Activated CD4-positive, alpha-beta memory T cell treated with anti-CD3 and anti-CD28 coated beads for 36 hours (primary cell): ENCODE data around the gene MGA. TPM values are rescaled to one million over a fixed set of nuclear protein-coding genes. Genes with fewer than 3 reads are reported as not detected.

Experiments
- CTCF ChIA-PET: fragments of 350-600 bp; sonication (Branson Sonifier 250); formaldehyde crosslinking; loops from one replicate; lab custom pipeline; 2021; ENCODE audit warnings: antibody characterized with exemption, inconsistent platforms; lab: Charles Lee
- POLR2A ChIA-PET: fragments of 350-600 bp; sonication (Branson Sonifier 250); formaldehyde crosslinking; loops from one replicate; lab custom pipeline; 2021; ENCODE audit warnings: antibody characterized with exemption; lab: Charles Lee
- DNase-seq: peaks from one replicate; pipeline ENCODE4 v3.0.0-alpha.2; 2020
- H3K27ac Mint-ChIP-seq: one replicate; pipeline ENCODE4 v1.8.0; 2021; ENCODE audit warnings: mixed read lengths
- H3K27me3 Mint-ChIP-seq: one replicate; pipeline ENCODE4 v1.8.0; 2021; ENCODE audit warnings: mixed read lengths
- H3K36me3 Mint-ChIP-seq: one replicate; pipeline ENCODE4 v1.8.0; 2021; ENCODE audit warnings: mixed read lengths
- H3K4me1 Mint-ChIP-seq: one replicate; pipeline ENCODE4 v1.8.0; 2021; ENCODE audit warnings: low read depth, mixed read lengths
- H3K4me3 Mint-ChIP-seq: one replicate; pipeline ENCODE4 v1.8.0; 2021; ENCODE audit warnings: mild to moderate bottlenecking, mixed read lengths
- H3K9me3 Mint-ChIP-seq: one replicate; pipeline ENCODE4 v1.8.0; 2021; ENCODE audit warnings: mixed read lengths
- intact Hi-C: fragments of 100-400 bp; cut with micrococcal nuclease; formaldehyde crosslinking; loops from one replicate; pipeline ENCODE4 v1.15.1; 2023
- total RNA-seq, 2 experiments: library from RNA; stranded (reverse); gene quantifications; one replicate each; pipeline ENCODE4 v1.2.3, GENCODE V29; 2021

Gene MGA
- total RNA-seq, 2 experiments from 2014 or later, result 29.6 to 31.4 TPM

GRCh38 chr15:41798607-41799487 is 138.6 kb downstream of the MGA start:
- CTCF ChIA-PET, result interaction anchor here (0.7 kb wide), 1 partner anchor 26 kb away, joined by 3 read pairs; no protein-coding TSS in a partner anchor

GRCh38 chr15:41799488-41799805 is 139.2 kb downstream of the MGA start:
- no peak overlapping the region for H3K4me3 Mint-ChIP-seq
- peaks cover 3% of the 10 kb centered on the region for H3K36me3 Mint-ChIP-seq
- H3K4me1 Mint-ChIP-seq, result peaks cover 11% of the 10 kb centered on the region
- CTCF ChIA-PET, result interaction anchor here (0.7 kb wide), 2 partner anchors 27 to 383 kb away, joined by 3 to 4 read pairs; no protein-coding TSS in a partner anchor
- H3K27me3 Mint-ChIP-seq, result no peaks in the 10 kb centered on the region
- H3K9me3 Mint-ChIP-seq, result no peaks in the 10 kb centered on the region
- POLR2A ChIA-PET, result no interaction called here
- no peak for DNase-seq
- no peak overlapping the region for H3K27ac Mint-ChIP-seq
- intact Hi-C loops, result no loop called here

More at GRCh38 chr15:41798607-41799487, 138.6 kb downstream of the MGA start:
- Mint-ChIP-seq H3K27ac (no peak overlapping the region), H3K36me3 (peaks cover 3% of the 10 kb centered on the region), H3K9me3 (no peaks in the 10 kb centered on the region), H3K27me3 (no peaks in the 10 kb centered on the region), H3K4me3 (no peak overlapping the region), H3K4me1 (peaks cover 11% of the 10 kb centered on the region)
- intact Hi-C loops, result no loop called here
- POLR2A ChIA-PET, result no interaction called here
- no peak for DNase-seq

DNA sequence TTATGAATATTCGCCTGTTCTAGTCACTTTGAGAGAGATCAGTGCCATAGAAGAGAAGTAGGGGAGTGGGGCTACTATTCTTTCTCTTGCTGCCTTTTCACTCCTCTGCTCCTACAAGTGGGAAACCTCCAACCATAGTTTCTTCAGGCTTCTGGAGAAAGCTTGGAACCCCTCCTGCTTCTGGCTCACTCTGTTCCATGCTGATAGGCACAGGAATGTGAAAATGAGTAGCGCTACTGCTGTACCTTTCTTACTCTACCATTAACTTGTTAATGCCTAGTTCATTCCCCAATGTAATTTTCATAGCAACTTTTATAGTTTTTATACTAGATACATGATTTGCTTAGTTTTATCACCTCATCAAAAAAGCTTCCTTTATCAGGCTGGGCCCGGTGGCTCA is 141.0 kb downstream of the MGA start:
- no peak for DNase-seq
- H3K27ac Mint-ChIP-seq, result no peak overlapping the region
- peaks cover 3% of the 10 kb centered on the region for H3K36me3 Mint-ChIP-seq
- ChIA-PET POLR2A (interaction anchor here (1.1 to 1.2 kb wide), 2 partner anchors 25 to 27 kb away, joined by 4 read pairs; partner anchors contain the start of gene MAPKBP1), CTCF (interaction anchor here (1.1 to 2.9 kb wide), 5 partner anchors 8 to 106 kb away, joined by 3 to 13 read pairs (median 8); partner anchors contain the start of gene MAPKBP1)
- intact Hi-C loops, result no loop called here
- H3K27me3 Mint-ChIP-seq, result no peaks in the 10 kb centered on the region
- peaks cover 4% of the 10 kb centered on the region for H3K4me1 Mint-ChIP-seq
- no peaks in the 10 kb centered on the region for H3K9me3 Mint-ChIP-seq
- H3K4me3 Mint-ChIP-seq, result no peak overlapping the region

GRCh38 chr15:41801850-41802455 is 141.7 kb downstream of the MGA start:
- Mint-ChIP-seq H3K9me3 (no peaks in the 10 kb centered on the region), H3K36me3 (peaks cover 3% of the 10 kb centered on the region), H3K27me3 (no peaks in the 10 kb centered on the region), H3K27ac (no peak overlapping the region), H3K4me3 (no peak overlapping the region), H3K4me1 (no peaks in the 10 kb centered on the region)
- DNase-seq, result no peak
- intact Hi-C loops, result no loop called here
- POLR2A ChIA-PET, result interaction anchor here (1.1 kb wide), 1 partner anchor 26 kb away, joined by 4 read pairs; no protein-coding TSS in a partner anchor
- CTCF ChIA-PET, result interaction anchor here (1.6 to 2.9 kb wide), 4 partner anchors 9 to 103 kb away, joined by 4 to 13 read pairs (median 10); partner anchors contain the start of gene MAPKBP1

DNA sequence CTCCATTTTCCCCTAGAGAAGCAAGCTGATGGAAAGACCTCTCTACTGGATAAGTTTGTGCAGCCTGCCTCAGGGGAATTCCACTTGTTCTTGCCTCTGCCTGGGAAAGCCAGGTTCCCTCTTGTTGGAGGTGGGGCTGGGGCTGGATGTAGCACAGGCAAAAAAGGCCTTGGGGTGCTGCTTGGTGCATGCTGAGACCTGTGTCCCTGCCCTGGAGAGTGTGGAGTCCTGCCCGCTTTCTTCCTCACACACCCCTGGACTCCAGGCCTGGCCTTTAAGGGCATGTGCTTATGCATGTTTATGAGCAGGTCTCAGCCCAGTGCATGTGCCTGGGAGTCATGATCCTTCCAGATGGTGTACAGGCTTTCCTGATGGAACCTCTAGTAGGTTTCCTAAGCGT is 144.2 kb downstream of the MGA start:
- DNase-seq, result no peak
- Mint-ChIP-seq H3K27ac (no peak overlapping the region), H3K4me3 (no peak overlapping the region), H3K9me3 (no peaks in the 10 kb centered on the region), H3K36me3 (peaks cover 3% of the 10 kb centered on the region), H3K27me3 (no peaks in the 10 kb centered on the region), H3K4me1 (no peaks in the 10 kb centered on the region)
- POLR2A ChIA-PET, result no interaction called here
- CTCF ChIA-PET, result interaction anchor here (1.2 to 2.9 kb wide), 3 partner anchors 8 to 100 kb away, joined by 4 to 12 read pairs (median 9); no protein-coding TSS in a partner anchor
- intact Hi-C loops, result no loop called here

GRCh38 chr15:41804916-41805666 is 144.9 kb downstream of the MGA start:
- no peaks in the 10 kb centered on the region for H3K27me3 Mint-ChIP-seq
- intact Hi-C loops, result no loop called here

GRCh38 chr15:41805711-41806110 is 145.5 kb downstream of the MGA start:
- POLR2A ChIA-PET, result no interaction called here
- H3K9me3 Mint-ChIP-seq, result no peaks in the 10 kb centered on the region

More at GRCh38 chr15:41804916-41805666, 144.9 kb downstream of the MGA start:
- Mint-ChIP-seq H3K4me1 (no peaks in the 10 kb centered on the region), H3K27ac (no peak overlapping the region), H3K4me3 (no peak overlapping the region), H3K36me3 (peaks cover 3% of the 10 kb centered on the region), H3K9me3 (no peaks in the 10 kb centered on the region)
- DNase-seq, result no peak
- POLR2A ChIA-PET, result no interaction called here
- CTCF ChIA-PET, result interaction anchor here (0.9 to 3.0 kb wide), 2 partner anchors 31 to 100 kb away, joined by 3 to 17 read pairs; partner anchors contain the start of gene MAPKBP1

GRCh38 chr15:41806291-41807181 is 146.3 kb downstream of the MGA start:
- Mint-ChIP-seq H3K4me3 (no peak overlapping the region), H3K9me3 (no peaks in the 10 kb centered on the region), H3K27ac (no peak overlapping the region), H3K4me1 (peaks cover 6% of the 10 kb centered on the region), H3K36me3 (no peaks in the 10 kb centered on the region), H3K27me3 (no peaks in the 10 kb centered on the region)
- POLR2A ChIA-PET, result interaction anchor here (1.3 kb wide), 1 partner anchor 33 kb away, joined by 3 read pairs; the partner anchor contains the start of gene MAPKBP1
- intact Hi-C loops, result no loop called here
- no peak for DNase-seq
- CTCF ChIA-PET, result interaction anchor here (1.0 to 3.0 kb wide), 3 partner anchors 33 to 249 kb away, joined by 3 to 17 read pairs (median 3); partner anchors contain the start of gene MAPKBP1

More at GRCh38 chr15:41805711-41806110, 145.5 kb downstream of the MGA start:
- Mint-ChIP-seq H3K27me3 (no peaks in the 10 kb centered on the region), H3K36me3 (peaks cover 3% of the 10 kb centered on the region), H3K27ac (no peak overlapping the region), H3K4me1 (no peaks in the 10 kb centered on the region), H3K4me3 (no peak overlapping the region)
- DNase-seq, result no peak
- intact Hi-C loops, result no loop called here
- CTCF ChIA-PET, result interaction anchor here (0.9 to 3.0 kb wide), 3 partner anchors 32 to 202 kb away, joined by 3 to 17 read pairs (median 3); partner anchors contain the start of gene MAPKBP1

GRCh38 chr15:41809121-41809520 is 148.9 kb downstream of the MGA start:
- intact Hi-C loops, result no loop called here
- no peak overlapping the region for H3K27ac Mint-ChIP-seq
- DNase-seq, result no peak
- POLR2A ChIA-PET, result interaction anchor here (0.6 kb wide), 1 partner anchor 1653 kb away, joined by 3 read pairs; no protein-coding TSS in a partner anchor
- CTCF ChIA-PET, result interaction anchor here (0.6 to 6.8 kb wide), 7 partner anchors 8 to 1131 kb away, joined by 3 to 283 read pairs (median 3); partner anchors contain the start of genes MAPKBP1 and TYRO3
- peaks cover 10% of the 10 kb centered on the region for H3K4me1 Mint-ChIP-seq
- H3K9me3 Mint-ChIP-seq, result no peaks in the 10 kb centered on the region
- H3K4me3 Mint-ChIP-seq, result no peak overlapping the region
- no peaks in the 10 kb centered on the region for H3K36me3 Mint-ChIP-seq
- H3K27me3 Mint-ChIP-seq, result no peaks in the 10 kb centered on the region

- H3K4me3 Mint-ChIP-seq, result no peak overlapping the region
- no peaks in the 10 kb centered on the region for H3K36me3 Mint-ChIP-seq
- H3K27me3 Mint-ChIP-seq, result no peaks in the 10 kb centered on the region
- ChIA-PET CTCF (interaction anchor here (0.6 to 6.8 kb wide), 11 partner anchors 9 to 1132 kb away, joined by 3 to 283 read pairs (median 4); partner anchors contain the start of genes MAPKBP1 and TYRO3), POLR2A (interaction anchor here (0.6 kb wide), 1 partner anchor 1653 kb away, joined by 3 read pairs; no protein-coding TSS in a partner anchor)
- intact Hi-C loops, result loop anchor here (2.0 to 5.0 kb wide), 2 partner anchors 207 to 343 kb away; no protein-coding TSS in a partner anchor
- H3K27ac Mint-ChIP-seq, result no peak overlapping the region
- DNase-seq, result no peak
- no peaks in the 10 kb centered on the region for H3K9me3 Mint-ChIP-seq
- peaks cover 10% of the 10 kb centered on the region for H3K4me1 Mint-ChIP-seq
These were observed 149.5 kb downstream of the MGA start for GRCh38 chr15:41809526-41810220.
